Spleen (tissue), 7 donors: ENCODE results near the gene KDF1.

ENCODE experiments used
- POLR2AphosphoS5 ChIP-seq, 3 donors: sonication (generic); formaldehyde crosslinking; IDR thresholded peaks; one replicate each; pipeline ENCODE4 v1.5.1; 2017; ENCODE audit warnings: antibody characterized with exemption in 3 of 3
- TF ChIP-seq, protein P1 (sequence below), 11 experiments: fragments of 200-600 bp in 7 of 11; fragments of 450-650 bp in 4 of 11; sonication (generic) in 4 of 11; IDR thresholded peaks in 8 of 11; conservative IDR thresholded peaks in 3 of 11; 1 replicate in 7 of 11; 2 replicates in 4 of 11; pipeline versions ENCODE4 v1.4.0 to v1.8.0; 2016 to 2021; ENCODE audit warnings: antibody characterized with exemption in 11 of 11, inconsistent platforms in 4 of 11, mild to moderate bottlenecking in 1 of 11
- donor health status: DM: no; HTN: no; CAD: no; lungs with moderate emphysema.
- donor health status: DM: no; HTN: no; CAD: no.
- donor health status: DM: no; HTN: no; CAD: no.

DNA sequence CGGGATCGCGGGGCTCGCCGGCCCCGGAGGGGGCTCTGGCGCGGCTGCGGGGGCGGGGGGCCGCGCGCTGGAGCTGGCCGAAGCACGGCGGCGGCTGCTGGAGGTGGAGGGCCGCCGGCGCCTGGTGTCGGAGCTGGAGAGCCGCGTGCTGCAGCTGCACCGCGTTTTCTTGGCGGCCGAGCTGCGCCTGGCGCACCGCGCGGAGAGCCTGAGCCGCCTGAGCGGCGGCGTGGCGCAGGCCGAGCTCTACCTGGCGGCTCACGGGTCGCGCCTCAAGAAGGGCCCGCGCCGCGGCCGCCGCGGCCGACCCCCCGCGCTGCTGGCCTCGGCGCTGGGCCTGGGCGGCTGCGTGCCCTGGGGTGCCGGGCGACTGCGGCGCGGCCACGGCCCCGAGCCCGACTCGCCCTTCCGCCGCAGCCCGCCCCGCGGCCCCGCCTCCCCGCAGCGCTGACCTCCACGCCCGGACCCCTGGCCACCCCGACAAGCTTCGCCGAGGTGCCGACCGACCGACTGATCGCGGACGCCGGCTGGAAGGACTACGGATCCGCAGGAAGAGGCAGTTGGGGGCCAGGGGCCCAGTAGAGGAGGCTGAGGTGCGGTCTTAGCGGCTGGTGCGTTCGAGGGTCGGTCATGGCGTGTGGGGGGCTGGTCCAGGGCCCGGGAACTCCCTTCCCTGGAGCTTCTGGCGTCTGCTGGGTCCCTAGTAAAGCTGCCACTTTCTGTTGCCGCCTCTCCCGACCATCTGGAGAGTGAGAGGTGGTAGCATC, 33.9 kb upstream of the KDF1 start:
- peak in 1 of 3 donors; percentile 25 for TF ChIP-seq POLR2AphosphoS5 (IDR thresholded peaks at IDR 0.05)
- TF ChIP-seq, protein P1, sequence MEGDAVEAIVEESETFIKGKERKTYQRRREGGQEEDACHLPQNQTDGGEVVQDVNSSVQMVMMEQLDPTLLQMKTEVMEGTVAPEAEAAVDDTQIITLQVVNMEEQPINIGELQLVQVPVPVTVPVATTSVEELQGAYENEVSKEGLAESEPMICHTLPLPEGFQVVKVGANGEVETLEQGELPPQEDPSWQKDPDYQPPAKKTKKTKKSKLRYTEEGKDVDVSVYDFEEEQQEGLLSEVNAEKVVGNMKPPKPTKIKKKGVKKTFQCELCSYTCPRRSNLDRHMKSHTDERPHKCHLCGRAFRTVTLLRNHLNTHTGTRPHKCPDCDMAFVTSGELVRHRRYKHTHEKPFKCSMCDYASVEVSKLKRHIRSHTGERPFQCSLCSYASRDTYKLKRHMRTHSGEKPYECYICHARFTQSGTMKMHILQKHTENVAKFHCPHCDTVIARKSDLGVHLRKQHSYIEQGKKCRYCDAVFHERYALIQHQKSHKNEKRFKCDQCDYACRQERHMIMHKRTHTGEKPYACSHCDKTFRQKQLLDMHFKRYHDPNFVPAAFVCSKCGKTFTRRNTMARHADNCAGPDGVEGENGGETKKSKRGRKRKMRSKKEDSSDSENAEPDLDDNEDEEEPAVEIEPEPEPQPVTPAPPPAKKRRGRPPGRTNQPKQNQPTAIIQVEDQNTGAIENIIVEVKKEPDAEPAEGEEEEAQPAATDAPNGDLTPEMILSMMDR (IDR thresholded peaks at IDR 0.05 in 8 of 11, conservative IDR thresholded peaks at IDR 0.05 in 3 of 11): no peak
